Measurements from ENCODE around the gene ZNF516.

GRCh38 chr18:76465630-76466409 lies 29.2 kb downstream of the ZNF516 start:
- TF ChIP-seq CTCF (IDR thresholded peaks at IDR 0.05) (no peak), POLR2A (IDR thresholded peaks at IDR 0.05) (no peak)
